Hindlimb muscle (tissue), 1 donor: ENCODE measurements around the gene DRC7. TPM values are rescaled to one million over a fixed set of nuclear protein-coding genes. Genes with fewer than 3 reads are reported as not detected.
"Not testable (repeated sequence)": the region's sequence is repeated elsewhere in the genome, so short reads cannot be mapped to it uniquely, and the experiment has no call there.

Experiments used
- DNase-seq: peaks from one replicate; pipeline ENCODE4 v3.0.0-alpha.2; 2013
- polyA plus RNA-seq: library from polyadenylated mRNA; unstranded; fragments of 120-200 nt; gene quantifications from one replicate; pipeline ENCODE4 v1.2.1, GENCODE V29; 2013; ENCODE audit not compliant: insufficient read length

DRC7 gene
- polyA plus RNA-seq, 1 donor: not detected

DNA sequence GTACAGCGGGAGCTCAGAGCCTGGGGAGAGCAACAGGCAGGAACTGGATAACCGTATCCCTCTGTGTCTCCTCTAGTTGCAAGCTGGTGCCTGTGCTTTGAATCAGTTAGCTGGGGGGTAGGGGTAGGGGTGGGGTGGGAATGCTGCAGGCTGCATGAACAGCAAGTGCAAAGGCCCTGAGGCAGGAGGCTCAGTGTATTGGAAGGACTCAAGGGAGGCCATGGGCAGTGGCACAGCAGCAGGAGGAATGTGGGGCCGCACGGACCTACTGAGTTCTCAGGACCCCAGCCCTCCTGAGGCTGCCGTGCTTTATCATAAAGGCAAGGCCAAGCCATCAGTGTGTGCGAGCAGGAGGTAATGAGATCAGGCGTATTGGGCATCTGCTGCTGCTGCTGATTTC is 44.2 kb downstream of the DRC7 start:
- DNase-seq: no peak

DNA sequence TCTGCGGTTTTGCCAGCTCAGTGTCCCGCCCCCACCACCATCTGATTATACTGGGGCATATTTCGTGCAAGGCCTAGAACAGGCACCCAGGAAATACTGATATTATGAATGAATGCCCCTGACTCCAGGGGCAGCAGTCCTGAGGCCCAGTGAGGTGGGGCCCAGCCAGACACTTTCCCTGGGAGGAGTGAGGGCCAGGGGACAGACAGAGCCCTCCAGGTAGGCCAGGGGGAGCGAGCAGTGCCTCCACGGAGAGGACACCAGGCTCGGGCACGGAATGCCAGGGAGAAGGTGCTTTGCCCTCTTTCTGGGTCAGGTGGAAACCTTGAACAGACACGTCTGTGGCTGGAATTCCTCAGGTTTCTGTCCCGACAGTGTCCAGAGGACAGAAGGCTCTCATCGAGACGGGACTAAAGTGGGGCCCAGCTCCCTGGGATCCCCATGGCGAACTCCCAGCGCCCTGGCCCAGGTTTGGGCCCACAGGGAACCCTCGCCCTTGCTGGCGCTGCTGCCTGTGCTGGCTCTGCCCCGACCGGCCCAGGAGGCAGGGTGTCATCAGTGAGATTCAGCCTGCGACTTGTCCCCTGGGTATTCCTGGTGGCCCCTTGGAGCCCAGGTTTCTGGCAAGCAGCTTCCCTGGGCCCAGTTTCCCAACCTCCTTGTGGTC is 45.3 kb downstream of the DRC7 start:
- no peak for DNase-seq

DNA sequence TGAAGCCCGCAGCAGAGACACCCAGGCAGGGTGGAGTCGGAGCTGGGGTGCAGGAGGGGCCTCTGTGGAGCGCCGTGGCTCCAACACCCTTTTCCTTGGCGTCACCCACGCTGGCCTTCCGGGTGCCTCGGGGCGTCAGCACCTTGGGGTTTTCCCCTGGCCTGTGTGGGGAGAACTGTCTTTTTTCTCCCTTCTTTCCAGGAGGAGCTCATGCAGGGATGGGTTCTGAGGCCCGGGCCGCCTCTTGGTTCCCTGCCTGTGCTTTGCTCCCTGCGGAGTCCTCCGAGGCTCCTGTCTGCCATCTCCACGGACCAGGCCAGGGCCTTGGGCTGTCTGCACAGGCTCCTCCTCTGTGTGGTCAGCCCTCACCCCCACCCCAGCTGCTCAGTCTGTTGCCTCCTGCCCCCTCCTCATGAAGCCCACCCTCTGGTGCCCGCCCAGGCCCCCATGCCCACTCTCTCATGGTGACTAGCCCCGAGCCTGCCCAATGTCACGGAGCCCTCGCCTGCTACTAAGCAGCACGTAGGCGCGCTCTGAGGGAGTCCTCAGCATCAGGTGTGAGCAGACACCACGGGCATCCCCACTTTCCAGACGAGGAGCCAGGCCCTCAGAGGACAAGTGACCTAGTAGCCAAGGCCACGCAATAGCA is 45.9 kb downstream of the DRC7 start:
- no peak for DNase-seq

DNA sequence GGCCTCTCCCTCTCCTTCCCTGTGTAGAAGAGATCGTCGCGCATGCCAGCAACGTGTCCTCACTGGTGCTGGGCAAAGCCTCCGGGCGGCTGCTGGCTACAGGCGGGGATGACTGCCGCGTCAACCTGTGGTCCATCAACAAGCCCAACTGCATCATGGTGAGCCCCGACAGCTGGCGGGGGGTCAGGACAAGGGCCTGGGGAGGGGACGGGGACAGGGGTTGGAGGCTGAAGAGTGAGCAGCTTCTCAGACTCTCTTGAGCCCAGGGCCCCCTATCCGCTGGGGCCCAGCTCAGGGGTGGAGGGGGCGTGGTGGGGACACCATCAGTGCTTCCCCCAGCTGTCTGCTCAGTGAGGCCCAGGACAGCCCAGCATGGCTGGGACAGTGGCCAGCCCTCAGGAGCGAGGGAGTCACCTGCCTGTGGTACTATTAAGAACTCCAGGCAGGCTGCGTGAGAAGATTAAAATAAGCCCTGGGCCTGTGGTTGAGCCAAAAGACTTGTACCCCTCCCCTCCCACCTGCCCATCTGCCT is 47.1 kb downstream of the DRC7 start:
- DNase-seq: no peak

DNA sequence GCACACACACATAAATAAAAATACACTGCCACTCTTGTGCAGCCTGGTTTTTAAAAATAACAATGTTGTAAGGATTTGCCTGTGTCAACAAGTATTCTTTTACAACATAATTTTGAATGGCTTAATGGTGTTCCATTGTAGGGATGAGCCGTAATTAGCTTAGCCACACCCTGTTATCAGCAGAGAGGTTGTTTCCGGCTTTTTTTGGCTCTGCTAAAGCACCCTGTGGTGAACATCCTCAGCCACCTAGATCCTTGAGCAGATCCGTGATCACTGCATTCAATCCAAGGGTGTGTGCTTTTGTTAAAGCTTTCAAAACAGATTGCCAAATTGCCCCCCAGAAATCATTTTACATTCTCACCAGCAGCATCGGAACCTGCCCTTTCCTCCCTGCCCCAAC is 47.9 kb downstream of the DRC7 start:
- DNase-seq: no peak

DNA sequence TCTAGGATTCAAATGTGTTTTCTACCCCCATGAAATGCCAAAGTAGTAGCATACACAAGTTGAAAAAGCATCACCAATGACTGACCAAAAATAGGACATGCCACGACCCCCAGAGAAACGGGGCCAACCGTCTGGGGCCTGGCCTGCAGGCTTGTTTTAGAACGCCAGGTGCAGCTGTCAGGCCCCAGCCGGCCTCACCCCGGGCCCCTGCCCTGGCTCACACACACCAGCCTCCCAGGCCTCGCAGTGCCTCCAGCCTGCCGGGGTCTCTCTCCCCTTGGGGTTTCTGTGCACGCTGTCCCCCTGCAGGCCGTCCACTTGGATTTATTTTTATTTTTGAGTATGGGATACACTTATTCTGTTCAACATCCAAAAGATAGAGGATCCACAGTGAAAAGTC is 48.9 kb downstream of the DRC7 start:
- no peak for DNase-seq

DNA sequence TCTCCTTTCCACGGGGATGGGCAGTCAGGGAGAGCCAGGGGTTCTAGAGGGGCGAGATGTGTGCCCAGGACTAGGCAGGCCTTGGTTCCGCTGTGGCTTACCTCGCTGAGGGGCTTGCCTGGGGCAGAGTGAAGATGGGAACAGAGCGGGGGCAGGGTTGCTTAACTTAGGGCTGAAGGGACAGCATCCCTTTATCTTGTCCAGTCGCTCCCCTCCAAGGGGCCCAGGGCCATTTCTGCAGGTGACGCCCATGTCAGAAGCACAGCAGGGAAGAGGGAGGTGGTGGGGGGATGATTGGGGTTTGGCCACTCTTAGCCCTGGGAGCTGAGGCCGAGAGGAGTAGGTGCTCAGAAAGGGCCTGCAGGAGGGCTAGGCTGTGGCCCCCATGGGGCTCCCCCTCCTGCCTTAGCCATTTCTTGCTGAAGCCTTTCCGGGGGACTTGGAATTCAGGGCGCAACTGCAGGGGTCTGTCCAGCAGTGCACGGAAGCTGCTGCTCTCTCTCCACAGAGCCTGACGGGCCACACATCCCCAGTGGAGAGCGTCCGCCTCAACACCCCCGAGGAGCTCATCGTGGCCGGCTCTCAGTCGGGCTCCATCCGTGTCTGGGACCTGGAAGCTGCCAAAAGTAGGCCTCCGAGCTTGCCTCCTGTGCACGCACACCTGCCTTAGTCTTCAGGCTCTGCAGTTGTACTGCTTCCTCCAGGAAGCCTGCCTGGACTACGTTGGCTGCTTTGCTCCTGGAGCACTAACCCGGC is 49.5 kb downstream of the DRC7 start:
- DNase-seq: no peak

DNA sequence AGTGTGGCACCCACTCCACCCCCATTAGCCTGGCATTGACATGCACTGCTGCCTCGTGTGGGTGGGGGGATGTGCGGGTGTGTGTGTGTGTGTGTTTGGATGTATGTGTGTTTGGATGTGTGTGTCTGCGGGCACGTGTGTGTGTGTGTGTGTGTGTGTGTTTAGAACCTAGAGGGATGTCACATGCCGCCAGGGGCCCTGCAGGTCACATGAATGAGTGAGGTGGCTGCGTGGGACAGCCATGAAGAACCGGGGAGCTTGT is 50.0 kb downstream of the DRC7 start:
- no peak for DNase-seq

DNA sequence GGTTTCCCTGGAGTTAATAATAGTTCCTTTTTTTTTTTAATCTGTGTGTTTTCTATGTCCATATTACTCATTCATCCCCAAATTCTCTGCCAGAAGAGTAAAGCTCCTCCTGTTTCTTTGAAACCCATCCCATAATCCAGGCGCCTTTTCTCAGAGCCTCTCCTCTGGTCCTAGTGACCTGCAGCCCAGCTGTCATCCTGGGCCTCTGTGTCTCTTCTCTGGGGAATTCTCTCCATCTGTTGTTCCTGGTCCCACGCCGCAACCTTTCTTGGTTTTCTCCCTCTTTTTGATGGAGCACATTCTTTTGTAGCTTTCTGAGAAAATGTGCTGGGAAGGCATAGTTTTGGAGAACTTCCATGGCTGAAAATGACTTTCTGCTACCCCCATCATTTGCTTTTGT is 51.2 kb downstream of the DRC7 start:
- no peak for DNase-seq

DNA sequence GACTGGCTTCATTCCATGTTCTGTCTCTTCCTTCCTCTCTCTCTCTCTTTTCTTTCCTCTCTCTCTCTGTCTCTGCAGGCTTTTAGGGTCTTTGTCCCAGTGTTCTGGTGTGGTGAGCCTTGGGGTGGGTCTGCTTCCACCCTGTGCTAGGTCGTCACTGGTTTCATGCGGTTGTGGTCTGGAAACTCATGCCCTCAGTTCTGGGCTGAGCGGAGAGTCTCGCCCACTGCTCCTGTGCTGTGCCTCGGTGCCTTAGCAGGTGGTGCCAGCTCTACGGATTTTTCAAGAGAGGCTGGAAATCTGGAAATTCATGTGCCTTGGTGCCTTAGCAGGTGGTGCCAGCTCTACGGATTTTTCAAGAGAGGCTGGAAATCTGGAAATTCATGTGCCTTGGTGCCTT is 51.7 kb downstream of the DRC7 start:
- not testable (repeated sequence) for DNase-seq

DNA sequence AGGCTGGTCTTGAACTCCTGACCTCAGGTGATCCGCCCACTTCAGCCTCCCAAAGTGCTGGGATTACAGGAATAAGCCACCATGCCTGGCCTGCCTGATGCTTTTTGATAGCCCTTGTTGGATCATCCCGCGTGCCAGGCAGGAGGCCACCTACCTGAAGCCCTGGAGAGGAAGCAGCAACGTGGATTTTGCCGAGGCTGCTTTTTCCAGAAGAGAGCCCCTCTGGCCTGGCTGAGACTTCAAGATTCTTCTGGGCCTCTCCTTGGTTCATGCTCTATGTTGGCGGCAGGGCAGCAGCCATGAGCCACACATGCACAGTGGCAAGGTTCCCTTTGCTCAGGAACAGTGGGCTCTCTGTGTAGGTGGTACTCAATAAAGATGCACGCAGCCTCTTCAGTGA is 52.5 kb downstream of the DRC7 start:
- no peak for DNase-seq

DNA sequence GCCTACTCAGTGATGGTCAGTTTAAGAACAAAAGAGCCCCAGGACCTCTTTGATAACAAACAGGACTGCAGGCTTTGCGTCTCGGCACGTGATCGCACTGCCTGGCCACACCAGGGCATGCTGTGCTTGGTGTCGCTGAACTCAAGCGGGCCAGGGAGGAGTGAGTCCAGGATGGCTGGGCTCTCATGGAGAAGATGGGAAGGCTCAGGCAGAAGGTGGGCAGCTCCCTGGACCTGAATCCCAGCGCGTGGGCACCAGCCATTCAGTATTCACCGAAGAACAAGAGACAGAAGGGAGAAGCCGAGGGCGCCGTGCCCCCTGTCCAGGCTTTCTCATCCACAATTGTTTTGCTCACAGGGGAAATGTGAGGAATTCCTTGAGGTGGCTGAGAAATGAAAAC is 52.9 kb downstream of the DRC7 start:
- DNase-seq: no peak

DNA sequence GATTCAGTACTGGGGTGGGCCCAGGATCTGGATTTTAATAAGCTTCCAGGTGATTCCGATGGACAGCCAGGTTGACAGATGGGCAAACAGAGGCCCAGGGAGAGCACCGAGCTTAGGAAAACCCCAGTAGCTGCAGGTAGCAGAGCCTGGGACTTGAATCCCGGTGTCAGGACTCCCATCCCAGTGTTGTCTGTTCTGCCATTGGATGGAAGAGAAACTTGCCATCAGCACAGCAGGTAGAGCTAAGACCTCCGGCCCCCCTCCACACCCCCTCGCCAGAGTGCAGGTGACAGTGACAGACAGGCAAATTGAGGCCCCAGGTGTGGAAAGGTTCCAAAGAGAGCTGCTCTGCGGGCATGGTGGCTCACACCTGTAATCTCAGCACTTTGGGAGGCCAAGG is 53.4 kb downstream of the DRC7 start:
- no peak for DNase-seq

DNA sequence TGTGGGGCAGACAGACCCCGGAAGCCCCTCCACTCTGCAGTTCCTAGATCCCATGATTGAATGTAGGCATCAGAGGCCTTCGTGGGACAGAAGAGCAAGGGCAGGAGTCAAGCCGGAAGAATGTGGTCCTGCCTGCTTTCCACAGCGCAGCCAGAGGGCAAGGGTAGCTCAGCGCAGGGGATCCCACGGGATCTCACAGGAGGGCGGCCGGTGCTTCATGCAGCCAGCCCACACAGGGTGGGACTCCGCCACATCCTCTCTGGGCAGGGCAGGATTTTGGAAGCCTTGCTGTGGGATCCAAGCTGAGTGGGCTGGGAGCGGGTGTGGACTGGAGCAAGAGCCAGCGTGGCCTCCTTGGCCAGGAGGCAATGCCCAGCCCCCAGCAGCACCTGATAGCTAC is 54.0 kb downstream of the DRC7 start:
- DNase-seq: no peak

DNA sequence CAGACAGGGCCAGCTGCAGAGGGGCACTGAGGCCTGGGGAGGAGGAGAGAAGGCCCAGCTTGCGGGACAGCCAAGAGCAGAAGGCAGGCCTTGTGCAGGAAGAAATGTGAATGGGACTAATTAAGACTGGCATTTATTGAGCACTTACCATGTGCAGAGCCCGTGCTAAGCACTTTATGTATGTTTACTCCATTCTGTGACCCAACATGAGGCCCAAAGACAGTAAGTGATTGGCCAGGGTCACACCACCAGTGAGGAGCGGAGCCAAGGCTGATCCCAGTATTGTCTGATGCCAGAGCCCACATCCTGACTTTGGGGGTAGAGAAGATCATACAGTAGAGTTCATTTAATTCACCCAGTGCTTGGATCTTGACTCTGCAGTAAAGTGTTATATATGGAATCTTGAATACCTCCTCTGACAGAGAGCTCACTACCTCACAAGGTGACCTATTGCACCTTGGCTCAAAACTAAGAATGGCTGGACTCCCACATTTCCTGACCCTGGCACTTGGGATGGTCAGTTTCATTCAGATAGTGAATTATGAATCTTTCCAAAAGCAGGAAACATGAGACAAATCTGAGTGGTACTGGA is 54.6 kb downstream of the DRC7 start:
- DNase-seq: no peak

DNA sequence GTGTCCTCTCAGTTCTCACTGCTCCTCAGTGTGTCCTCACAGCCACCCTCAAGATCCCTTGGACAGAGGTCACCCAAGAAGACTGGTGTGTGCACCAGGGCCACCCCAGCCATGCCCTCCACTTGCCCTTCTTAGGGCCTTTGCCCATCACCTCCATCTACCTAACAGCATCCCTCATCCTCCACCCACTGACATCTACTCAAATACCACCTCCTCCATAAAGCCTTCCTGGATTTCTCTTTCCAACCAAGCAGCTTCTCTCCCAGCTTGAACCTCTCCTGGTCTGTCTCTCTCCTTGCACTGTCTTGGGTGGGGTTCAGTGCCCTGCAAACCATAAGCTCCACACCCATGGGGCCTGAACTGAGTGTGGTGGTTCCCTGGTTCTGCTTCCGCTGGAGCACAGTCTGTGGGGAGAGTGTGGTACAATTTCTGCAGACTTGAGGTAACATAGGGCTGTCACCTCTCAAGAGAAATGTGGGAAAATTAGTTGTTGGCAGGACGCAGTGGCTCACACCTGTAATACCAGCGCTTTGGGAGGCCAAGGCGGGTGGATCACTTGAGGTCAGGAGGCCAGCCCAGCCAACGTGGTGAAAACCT is 55.3 kb downstream of the DRC7 start:
- no peak for DNase-seq

DNA sequence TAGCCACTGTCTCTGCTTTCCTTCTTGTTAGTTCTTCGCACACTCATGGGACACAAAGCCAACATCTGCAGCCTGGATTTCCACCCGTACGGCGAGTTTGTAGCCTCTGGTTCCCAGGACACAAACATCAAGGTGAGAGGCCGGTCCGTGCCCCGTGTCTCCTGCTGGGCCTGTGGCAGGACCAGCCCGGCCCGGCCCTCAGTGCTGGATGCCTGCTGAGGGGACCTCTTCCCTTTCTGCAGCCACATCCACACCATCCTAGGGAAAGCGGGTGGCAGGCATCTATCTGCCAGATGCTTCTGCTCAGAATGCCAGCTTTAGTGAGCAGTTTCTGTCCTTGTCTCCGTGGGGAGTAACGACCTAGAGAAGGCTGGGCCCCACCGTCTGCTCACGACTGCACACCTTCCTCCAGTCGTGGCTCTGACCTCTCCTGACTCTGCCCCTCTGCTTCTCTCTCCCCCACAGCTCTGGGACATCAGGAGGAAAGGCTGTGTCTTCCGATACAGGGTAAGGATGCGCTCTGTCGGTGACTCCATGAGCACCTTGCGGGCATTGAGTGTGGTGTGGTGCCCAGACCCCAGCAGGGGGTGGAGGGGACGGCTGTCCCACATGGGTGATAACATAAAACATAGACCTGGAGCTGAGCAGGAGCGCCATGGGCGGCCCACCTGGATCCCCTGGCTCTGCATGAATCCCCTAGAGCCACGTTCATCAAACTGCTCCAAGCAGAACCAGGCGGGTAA is 56.4 kb downstream of the DRC7 start:
- DNase-seq: no peak

DNA sequence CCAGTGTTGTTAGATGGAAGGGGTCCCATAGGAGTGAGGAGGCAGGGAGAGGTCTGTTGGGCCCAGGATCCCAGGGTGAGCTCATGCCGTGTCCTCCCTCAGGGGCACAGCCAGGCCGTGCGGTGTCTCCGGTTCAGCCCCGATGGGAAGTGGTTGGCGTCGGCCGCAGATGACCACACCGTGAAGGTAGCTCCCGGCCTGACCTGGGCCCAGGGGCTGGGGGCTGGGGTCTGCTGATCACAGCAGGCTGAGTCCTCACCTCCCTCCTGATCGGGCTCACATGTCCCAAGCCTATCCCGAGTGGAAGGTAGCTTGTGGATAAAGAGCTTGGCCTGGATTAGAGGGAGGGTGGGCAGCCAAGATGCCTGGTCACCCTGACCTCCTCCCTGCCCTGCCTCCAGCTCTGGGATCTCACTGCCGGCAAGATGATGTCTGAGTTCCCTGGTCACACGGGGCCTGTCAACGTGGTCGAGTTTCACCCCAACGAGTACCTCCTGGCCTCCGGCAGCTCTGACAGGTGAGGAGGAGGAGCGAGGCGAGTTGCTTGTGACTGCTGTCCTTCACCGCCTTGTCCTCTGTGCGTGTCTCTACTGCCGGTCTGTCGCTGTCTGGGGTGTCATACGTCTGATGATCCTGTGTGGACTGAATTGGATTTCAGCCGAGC is 57.1 kb downstream of the DRC7 start:
- no peak for DNase-seq

DNA sequence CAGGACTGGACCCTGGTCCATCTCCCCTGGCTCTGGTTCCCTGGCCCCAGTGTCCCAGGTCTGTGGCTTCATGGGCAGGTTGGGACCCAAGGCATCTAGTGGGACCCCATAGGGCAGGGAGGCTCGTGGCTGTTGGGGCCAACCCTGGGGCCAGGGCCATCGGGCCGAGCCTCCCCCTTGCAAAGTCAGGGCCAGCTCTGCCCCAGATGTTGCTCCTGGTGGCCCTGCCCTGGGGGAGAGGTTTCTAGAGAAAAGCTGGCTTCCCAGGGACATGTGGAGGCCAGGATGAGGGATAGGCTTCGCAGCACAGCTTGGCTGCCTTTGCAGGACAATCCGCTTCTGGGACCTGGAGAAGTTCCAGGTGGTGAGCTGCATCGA is 57.6 kb downstream of the DRC7 start:
- no peak for DNase-seq

DNA sequence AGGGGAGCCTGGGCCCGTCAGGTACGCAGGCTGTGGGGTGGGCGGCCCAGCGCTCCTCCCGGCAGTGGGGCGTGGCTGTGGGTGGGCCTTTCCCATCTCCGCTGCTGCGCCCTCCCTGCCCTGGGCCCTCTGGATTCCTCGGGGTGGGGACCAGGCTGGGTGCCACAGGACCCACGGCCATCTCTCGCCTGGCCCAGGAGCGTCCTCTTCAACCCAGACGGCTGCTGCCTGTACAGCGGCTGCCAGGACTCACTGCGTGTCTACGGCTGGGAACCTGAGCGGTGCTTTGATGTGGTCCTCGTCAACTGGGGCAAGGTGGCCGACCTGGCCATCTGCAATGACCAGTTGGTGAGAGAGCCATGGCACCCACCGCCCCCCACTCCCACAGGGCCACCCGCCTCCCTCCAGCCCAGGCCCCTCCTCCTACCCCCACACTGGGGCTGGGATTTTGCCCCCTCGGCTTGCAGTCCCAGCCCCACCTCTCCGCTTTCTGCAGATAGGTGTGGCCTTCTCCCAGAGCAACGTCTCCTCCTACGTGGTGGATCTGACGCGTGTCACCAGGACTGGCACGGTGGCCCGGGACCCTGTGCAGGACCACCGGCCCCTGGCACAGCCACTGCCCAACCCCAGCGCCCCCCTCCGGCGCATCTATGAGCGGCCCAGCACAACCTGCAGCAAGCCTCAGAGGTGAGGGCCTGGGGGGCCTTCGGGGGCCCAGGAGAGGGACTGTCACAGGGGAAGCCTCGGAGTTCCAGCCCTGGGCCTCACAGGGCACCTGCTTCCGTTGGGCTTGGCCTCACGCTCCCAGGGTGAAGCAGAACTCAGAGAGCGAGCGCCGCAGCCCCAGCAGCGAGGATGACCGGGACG is 58.2 kb downstream of the DRC7 start:
- DNase-seq: no peak
